Erythroblast (primary cell): ENCODE data around the gene FRYL.

Source experiments
- GATA1 ChIP-seq: IDR thresholded peaks from 2 replicates; pipeline ENCODE4 v1.6.1; 2011; ENCODE audit warnings: low read depth, mild to moderate bottlenecking, control low read depth, low read length, moderate library complexity
- POLR2A ChIP-seq: IDR thresholded peaks from 2 replicates; pipeline ENCODE4 v1.6.1; 2011; ENCODE audit warnings: mild to moderate bottlenecking, low read length

DNA sequence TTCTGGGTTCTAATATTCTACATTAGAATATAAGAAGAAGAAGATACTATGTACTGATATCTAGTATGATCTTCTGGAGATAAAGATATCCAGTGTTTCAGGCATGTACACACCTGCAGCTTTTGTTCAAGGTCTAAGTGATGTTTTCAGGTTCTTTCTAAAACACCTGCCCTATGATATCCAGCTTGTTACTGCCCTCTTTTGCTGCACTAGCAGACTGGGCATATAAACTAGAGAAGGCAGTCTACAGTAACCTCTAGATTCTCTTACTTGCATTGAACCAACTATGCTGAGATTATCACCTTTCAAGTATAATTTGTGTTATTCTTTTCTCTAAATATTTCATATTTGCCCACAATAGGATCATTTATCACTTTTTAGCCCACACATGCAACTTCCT is 1.9 kb upstream of the FRYL start:
- TF ChIP-seq POLR2A (no peak), GATA1 (no peak)
